Neuronal stem cell (in vitro differentiated cells): Measurements from ENCODE around the gene EHMT1.

Experiments used
- DNase-seq: peaks from one replicate; pipeline ENCODE4 v3.0.0-alpha.2; 2013; ENCODE audit warnings: low spot score
- H2AFZ ChIP-seq: one replicate; pipeline ENCODE4 v1.6.1; 2013; ENCODE audit warnings: mild to moderate bottlenecking, low read length, inconsistent platforms
- H2AK5ac ChIP-seq: 2 replicates; pipeline ENCODE4 v1.6.1; 2013; ENCODE audit warnings: low read depth, mild to moderate bottlenecking, inconsistent platforms, low read length, moderate library complexity, mixed read lengths
- H2BK120ac ChIP-seq: 2 replicates; pipeline ENCODE4 v1.6.1; 2013; ENCODE audit warnings: low read depth, mild to moderate bottlenecking, inconsistent platforms, low read length, moderate library complexity, mixed read lengths
- H2BK12ac ChIP-seq: one replicate; pipeline ENCODE4 v1.6.1; 2013; ENCODE audit warnings: low read length, inconsistent platforms
- H2BK15ac ChIP-seq: 2 replicates; pipeline ENCODE4 v1.6.1; 2013; ENCODE audit warnings: mild to moderate bottlenecking, low read length, inconsistent platforms, mixed read lengths
- H2BK5ac ChIP-seq: one replicate; pipeline ENCODE4 v1.6.1; 2013; ENCODE audit warnings: inconsistent platforms, mild to moderate bottlenecking, low read length, moderate library complexity
- H3K14ac ChIP-seq: one replicate; pipeline ENCODE4 v1.6.1; 2013; ENCODE audit warnings: low read length, inconsistent platforms
- H3K18ac ChIP-seq: 2 replicates; pipeline ENCODE4 v1.6.1; 2013; ENCODE audit warnings: low read length, inconsistent platforms
- H3K23ac ChIP-seq: 2 replicates; pipeline ENCODE4 v1.6.1; 2013; ENCODE audit warnings: low read depth, mild to moderate bottlenecking, mixed read lengths, low read length, inconsistent platforms; ENCODE audit not compliant: poor library complexity
- H3K27ac ChIP-seq: replicated peaks from 3 replicates; pipeline ENCODE4 v1.5.1; 2013; ENCODE audit warnings: low read length, inconsistent platforms
- H3K27me3 ChIP-seq, 3 experiments: 2 replicates each; pipeline ENCODE4 v1.6.1; 2013; ENCODE audit warnings: low read length in 3 of 3, mild to moderate bottlenecking in 2 of 3, inconsistent platforms in 1 of 3, low read depth in 1 of 3, mixed read lengths in 1 of 3, moderate library complexity in 1 of 3; ENCODE audit not compliant: control insufficient read depth in 3 of 3, insufficient read depth in 3 of 3
- H3K36me3 ChIP-seq, 2 donors: replicated peaks in 1 of 2; 2 replicates each; pipeline ENCODE4 v1.6.1; 2013; ENCODE audit warnings: low read length in 2 of 2; ENCODE audit not compliant: control insufficient read depth in 2 of 2, insufficient read depth in 2 of 2
- H3K4ac ChIP-seq: 2 replicates; pipeline ENCODE4 v1.6.1; 2013; ENCODE audit warnings: inconsistent platforms, mild to moderate bottlenecking, low read length, moderate library complexity
- H3K4me1 ChIP-seq, 2 donors: 1 replicate in 1 of 2; 2 replicates in 1 of 2; pipeline ENCODE4 v1.6.1; 2013; ENCODE audit warnings: low read length in 2 of 2, low read depth in 1 of 2; ENCODE audit not compliant: control insufficient read depth in 2 of 2, insufficient read depth in 1 of 2
- H3K4me2 ChIP-seq: one replicate; pipeline ENCODE4 v1.6.1; 2013; ENCODE audit warnings: mild to moderate bottlenecking, low read length, inconsistent platforms; ENCODE audit not compliant: insufficient read depth, poor library complexity, severe bottlenecking
- H3K4me3 ChIP-seq, 2 donors: 2 replicates each; pipeline ENCODE4 v1.5.1; 2013; ENCODE audit warnings: low read length in 2 of 2, mild to moderate bottlenecking in 2 of 2, inconsistent platforms in 1 of 2, moderate library complexity in 1 of 2
- H3K79me1 ChIP-seq: one replicate; pipeline ENCODE4 v1.6.1; 2013; ENCODE audit warnings: low read depth, mild to moderate bottlenecking, inconsistent platforms, low read length, moderate library complexity
- H3K9ac ChIP-seq: one replicate; pipeline ENCODE4 v1.6.1; 2013; ENCODE audit warnings: mild to moderate bottlenecking, low read depth, low read length, inconsistent platforms; ENCODE audit not compliant: poor library complexity
- H3K9me3 ChIP-seq, 2 donors: replicated peaks in 1 of 2; 2 replicates each; pipeline versions ENCODE3 to v1.6.1; 2013; ENCODE audit warnings: low read length in 2 of 2, mild to moderate bottlenecking in 2 of 2, inconsistent platforms in 1 of 2, low read depth in 1 of 2, mixed read lengths in 1 of 2, moderate library complexity in 1 of 2; ENCODE audit not compliant: control insufficient read depth in 2 of 2, insufficient read depth in 1 of 2
- H4K8ac ChIP-seq: one replicate; pipeline ENCODE4 v1.6.1; 2013; ENCODE audit warnings: low read depth, mild to moderate bottlenecking, inconsistent platforms, low read length, moderate library complexity
- H4K91ac ChIP-seq: one replicate; pipeline ENCODE4 v1.6.1; 2013; ENCODE audit warnings: low read length, low read depth, mild to moderate bottlenecking, inconsistent platforms; ENCODE audit not compliant: poor library complexity
- WGBS, 2 donors: extraction: QIAGEN DNeasy Blood & Tissue Kit; methylation state at CpG; one replicate each; pipeline ENCODE4 v1.1.7; 2013; ENCODE audit warnings: missing lambda C conversion rate in 2 of 2, mixed read lengths in 1 of 2; ENCODE audit not compliant: insufficient read length in 2 of 2, insufficient replicate concordance in 1 of 2; ENCODE audit errors: extremely low coverage in 2 of 2; 5-methylcytosine and 5-hydroxymethylcytosine counted together

Gene EHMT1

GRCh38 chr9:137694236-137694959 is 75.6 kb downstream of the EHMT1 start:
- peaks cover 6 to 9% of the 10 kb centered on the region in 2 donors for H3K4me1 ChIP-seq
- WGBS, 2 donors = no CpG with 5 or more reads among the region's 36 CpGs
- no peaks in the 10 kb centered on the region for H3K27me3 ChIP-seq
- H3K36me3 ChIP-seq = peaks cover 0 to 8% of the 10 kb centered on the region in 2 donors
- H3K9ac ChIP-seq = peak overlapping the region; percentile 70
- H4K8ac ChIP-seq = no peak overlapping the region
- H2BK5ac ChIP-seq = no peak overlapping the region
- no peak for DNase-seq
- H4K91ac ChIP-seq = no peak overlapping the region
- no peak overlapping the region for H3K14ac ChIP-seq
- no peak overlapping the region for H3K27ac ChIP-seq
- peaks cover 0 to 3% of the 10 kb centered on the region in 2 donors for H3K9me3 ChIP-seq
- H3K23ac ChIP-seq = peak overlapping the region; percentile 58
- H2AFZ ChIP-seq = no peak overlapping the region
- no peak overlapping the region for H2BK12ac ChIP-seq
- H3K18ac ChIP-seq = peak overlapping the region; percentile 50
- H3K4me3 ChIP-seq = no peak overlapping the region
- H2BK15ac ChIP-seq = no peak overlapping the region
- H2AK5ac ChIP-seq = no peak overlapping the region
- H3K4ac ChIP-seq = no peak overlapping the region
- H3K4me2 ChIP-seq = no peak overlapping the region
- H2BK120ac ChIP-seq = no peak overlapping the region
- peaks cover 6% of the 10 kb centered on the region for H3K79me1 ChIP-seq

GRCh38 chr9:137694962-137695875 is 76.4 kb downstream of the EHMT1 start:
- Histone ChIP-seq H3K4me3 (no peak overlapping the region), H3K4me1 (peaks cover 6 to 9% of the 10 kb centered on the region in 2 donors), H3K27me3 (no peaks in the 10 kb centered on the region), H3K79me1 (peaks cover 6% of the 10 kb centered on the region), H2BK120ac (no peak overlapping the region), H3K9me3 (peaks cover 0 to 5% of the 10 kb centered on the region in 2 donors), H4K91ac (no peak overlapping the region), H3K27ac (no peak overlapping the region), H4K8ac (no peak overlapping the region), H2BK12ac (peak overlapping the region; percentile 52), H3K4ac (no peak overlapping the region), H3K9ac (no peak overlapping the region), H2AFZ (no peak overlapping the region), H3K23ac (no peak overlapping the region), H3K36me3 (peaks cover 0 to 8% of the 10 kb centered on the region in 2 donors), H2BK5ac (no peak overlapping the region), H2AK5ac (no peak overlapping the region), H2BK15ac (no peak overlapping the region), H3K4me2 (no peak overlapping the region), H3K18ac (peak overlapping the region; percentile 49), H3K14ac (no peak overlapping the region)
- DNase-seq = peak; percentile 55
- no CpG with 5 or more reads among the region's 22 CpGs for WGBS, 2 donors

- no peak overlapping the region for H3K23ac ChIP-seq
- peaks cover 6% of the 10 kb centered on the region for H3K79me1 ChIP-seq
- no peak overlapping the region for H2BK12ac ChIP-seq
- H3K9me3 ChIP-seq = peaks cover 0 to 14% of the 10 kb centered on the region in 2 donors
- 100% methylated on average over 2 of the region's 12 CpGs; no CpG with 5 or more reads in 1 of the 2 donors for WGBS, 2 donors
- H3K27me3 ChIP-seq = no peaks in the 10 kb centered on the region
- H2AFZ ChIP-seq = no peak overlapping the region
- no peak overlapping the region for H2BK5ac ChIP-seq
- no peak overlapping the region for H4K8ac ChIP-seq
- H3K4me2 ChIP-seq = no peak overlapping the region
- no peak overlapping the region for H3K4me3 ChIP-seq
- no peak overlapping the region for H3K18ac ChIP-seq
- H2AK5ac ChIP-seq = no peak overlapping the region
- no peak overlapping the region for H3K14ac ChIP-seq
- H2BK120ac ChIP-seq = no peak overlapping the region
- DNase-seq = no peak
- no peak overlapping the region for H3K4ac ChIP-seq
- H3K4me1 ChIP-seq = peaks cover 4 to 9% of the 10 kb centered on the region in 2 donors
- H3K36me3 ChIP-seq = peaks cover 0 to 8% of the 10 kb centered on the region in 2 donors
- H3K27ac ChIP-seq = no peak overlapping the region
- H4K91ac ChIP-seq = no peak overlapping the region
- H3K9ac ChIP-seq = peak overlapping the region; percentile 32
- H2BK15ac ChIP-seq = no peak overlapping the region
Measured at GRCh38 chr9:137696136-137696925, 77.5 kb downstream of the EHMT1 start.
